HG03095 (cell line): Measurements from ENCODE around the gene CLIC4.
"Not testable (repeated sequence)": the region's sequence is repeated elsewhere in the genome, so short reads cannot be mapped to it uniquely, and the experiment has no call there.

Source experiments
- ATAC-seq: cut with Tn5 transposase; IDR thresholded peaks from one replicate; pipeline ENCODE4 v1.9.1; 2021; ENCODE audit warnings: moderate library complexity; ENCODE audit not compliant: unreplicated experiment

CLIC4 gene

GRCh38 chr1:24873148-24873547 is 127.9 kb downstream of the CLIC4 start:
- no peak for ATAC-seq

DNA sequence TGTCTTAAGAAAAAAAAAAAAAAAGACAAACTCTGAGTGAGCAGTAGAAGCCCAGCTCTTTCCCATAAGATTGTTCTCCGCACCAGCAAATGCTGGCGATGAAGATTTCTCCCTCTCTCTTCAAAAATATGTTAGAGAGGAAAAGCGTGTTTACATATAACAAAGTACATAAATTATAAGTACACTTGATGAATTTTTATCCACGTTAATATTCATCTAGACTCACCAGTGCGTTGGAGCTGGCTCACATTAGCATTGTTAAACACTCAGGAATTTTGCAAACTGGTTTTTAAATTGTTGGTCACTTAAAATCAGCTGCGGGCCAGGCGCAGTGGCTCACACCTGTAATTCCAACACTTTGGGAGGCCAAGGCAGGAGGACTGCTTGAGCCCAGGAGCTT is 128.8 kb downstream of the CLIC4 start:
- no peak for ATAC-seq

GRCh38 chr1:24874611-24875234 is 129.5 kb downstream of the CLIC4 start:
- no peak for ATAC-seq

DNA sequence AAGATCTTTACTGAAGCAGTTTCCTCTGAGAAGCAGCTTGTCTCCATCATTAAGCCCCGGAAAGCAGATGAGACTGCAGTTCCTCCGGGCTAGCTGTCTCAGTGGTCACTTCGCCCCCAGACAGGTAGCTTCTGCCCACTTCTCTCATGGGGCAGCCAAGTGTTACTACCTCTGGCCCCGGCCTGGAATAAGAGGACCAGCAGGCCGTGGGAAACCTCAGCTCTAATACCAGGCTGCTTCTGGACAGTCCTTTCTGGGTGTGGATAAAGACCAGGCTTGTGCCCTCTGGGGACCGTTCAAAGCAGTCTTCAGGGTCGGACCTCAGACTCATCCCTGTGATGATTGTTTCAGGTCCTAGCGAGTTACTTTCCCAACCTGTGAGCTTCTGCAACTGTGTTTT is 130.0 kb downstream of the CLIC4 start:
- no peak for ATAC-seq

GRCh38 chr1:24875991-24876506 is 130.8 kb downstream of the CLIC4 start:
- ATAC-seq: no peak

- ATAC-seq: no peak
These were observed 132.8 kb downstream of the CLIC4 start for GRCh38 chr1:24878045-24878444.

DNA sequence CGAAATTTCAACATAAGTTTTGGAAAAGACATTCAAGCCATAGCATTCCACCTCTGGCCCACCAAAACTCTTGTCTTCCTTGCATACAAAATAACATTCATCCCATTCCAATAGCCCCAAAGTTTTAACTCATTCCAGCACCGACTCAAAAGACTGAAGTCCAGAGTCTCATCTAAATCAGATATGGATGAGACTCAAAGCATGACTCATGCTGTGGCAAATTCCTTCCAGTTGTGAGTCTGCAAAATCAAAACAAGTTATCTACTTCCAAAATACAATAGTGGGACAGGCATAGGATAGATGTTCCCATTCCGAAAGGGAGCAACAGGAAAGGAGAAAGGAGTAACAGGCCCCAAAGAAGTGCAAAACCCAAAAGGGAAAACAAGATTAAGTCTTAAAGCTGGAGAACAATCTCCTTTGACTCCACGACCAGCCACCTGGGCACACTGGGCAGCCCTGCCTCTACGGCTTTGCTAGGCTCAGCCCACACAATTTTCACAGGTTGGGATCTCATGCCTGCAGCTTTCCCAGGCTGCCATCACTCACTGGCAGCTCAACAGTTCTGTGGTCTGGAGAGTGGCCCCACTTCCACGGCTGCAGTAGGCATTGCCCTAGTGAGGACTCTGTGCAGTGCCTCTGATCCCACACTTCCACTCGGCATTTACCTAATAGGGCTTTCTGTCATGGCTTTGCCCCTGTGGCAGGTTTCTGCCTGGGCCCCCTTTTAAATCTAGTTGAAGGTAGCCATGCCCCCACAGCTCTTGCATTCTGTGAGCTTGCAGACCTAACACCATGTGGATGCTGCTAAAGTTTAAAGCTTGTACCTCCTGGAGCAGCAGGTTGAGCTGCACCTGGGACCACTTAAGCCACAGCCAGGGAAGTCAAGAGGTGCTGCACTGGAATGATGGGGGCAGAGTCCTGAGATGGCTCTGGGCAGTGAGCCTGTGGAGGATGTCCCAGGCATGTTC is 133.8 kb downstream of the CLIC4 start:
- no peak for ATAC-seq

GRCh38 chr1:24881034-24881433 is 135.8 kb downstream of the CLIC4 start:
- no peak for ATAC-seq

DNA sequence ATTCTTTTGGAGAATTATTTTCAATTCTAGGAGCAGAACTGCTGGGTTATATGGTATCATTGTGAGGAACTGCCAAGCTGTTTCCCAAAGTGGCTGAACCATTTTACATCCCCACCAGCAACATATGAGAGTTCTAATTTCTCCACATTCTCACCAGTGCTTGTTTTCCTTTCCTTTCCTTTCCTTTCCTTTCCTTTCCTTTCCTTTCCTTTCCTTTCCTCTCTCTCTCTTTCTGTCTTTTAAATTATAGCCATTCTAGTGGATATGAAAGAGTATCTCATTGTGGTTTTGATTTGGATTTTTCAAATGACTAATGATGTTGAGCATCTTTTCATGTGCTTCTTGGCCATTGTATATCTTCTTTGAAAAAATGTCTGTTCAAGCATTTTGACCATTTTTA is 139.5 kb downstream of the CLIC4 start:
- ATAC-seq: no peak

- no peak for ATAC-seq
These were observed 141.0 kb downstream of the CLIC4 start for GRCh38 chr1:24886241-24886640.

DNA sequence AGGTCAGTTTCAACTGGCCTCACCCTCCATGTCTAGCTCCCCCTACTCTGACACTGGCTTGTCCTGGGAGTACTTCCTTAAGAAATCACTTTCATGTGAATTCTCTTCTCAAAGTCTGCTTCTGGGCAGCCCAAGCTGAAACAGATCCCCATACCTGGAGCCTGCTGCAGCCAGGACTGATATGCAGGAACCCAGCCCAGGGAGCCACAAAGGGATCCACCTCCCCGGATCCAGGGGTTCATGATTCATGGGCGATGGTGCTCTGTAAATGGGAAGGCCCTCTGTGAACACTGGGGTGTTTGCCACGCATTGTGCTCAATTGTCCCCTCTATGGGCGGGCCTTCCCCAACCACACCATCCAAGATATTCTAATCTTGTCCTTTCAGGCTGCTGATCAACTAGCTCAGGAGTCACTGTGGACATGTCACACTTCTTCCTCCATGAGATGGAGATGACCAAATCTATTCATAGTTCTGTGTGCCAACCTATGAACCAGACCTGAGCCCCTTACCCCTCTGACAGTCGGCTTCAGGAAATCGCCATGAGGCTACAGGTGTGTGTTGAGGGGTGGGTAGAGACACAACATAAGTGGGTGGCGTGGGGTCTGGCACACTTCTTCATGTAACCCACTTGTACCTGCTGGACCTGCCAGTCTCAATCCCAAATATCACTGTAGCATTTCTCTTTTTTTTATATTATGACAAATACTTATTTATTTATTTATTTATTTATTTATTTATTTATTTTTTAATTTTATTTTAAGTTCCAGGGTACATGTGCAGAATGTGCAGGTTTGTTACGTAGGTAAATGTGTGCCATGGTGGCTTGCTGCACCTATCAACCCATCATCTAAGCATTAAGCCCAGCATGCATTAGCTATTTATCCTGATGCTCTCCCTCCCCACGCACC is 143.1 kb downstream of the CLIC4 start:
- ATAC-seq: no peak

DNA sequence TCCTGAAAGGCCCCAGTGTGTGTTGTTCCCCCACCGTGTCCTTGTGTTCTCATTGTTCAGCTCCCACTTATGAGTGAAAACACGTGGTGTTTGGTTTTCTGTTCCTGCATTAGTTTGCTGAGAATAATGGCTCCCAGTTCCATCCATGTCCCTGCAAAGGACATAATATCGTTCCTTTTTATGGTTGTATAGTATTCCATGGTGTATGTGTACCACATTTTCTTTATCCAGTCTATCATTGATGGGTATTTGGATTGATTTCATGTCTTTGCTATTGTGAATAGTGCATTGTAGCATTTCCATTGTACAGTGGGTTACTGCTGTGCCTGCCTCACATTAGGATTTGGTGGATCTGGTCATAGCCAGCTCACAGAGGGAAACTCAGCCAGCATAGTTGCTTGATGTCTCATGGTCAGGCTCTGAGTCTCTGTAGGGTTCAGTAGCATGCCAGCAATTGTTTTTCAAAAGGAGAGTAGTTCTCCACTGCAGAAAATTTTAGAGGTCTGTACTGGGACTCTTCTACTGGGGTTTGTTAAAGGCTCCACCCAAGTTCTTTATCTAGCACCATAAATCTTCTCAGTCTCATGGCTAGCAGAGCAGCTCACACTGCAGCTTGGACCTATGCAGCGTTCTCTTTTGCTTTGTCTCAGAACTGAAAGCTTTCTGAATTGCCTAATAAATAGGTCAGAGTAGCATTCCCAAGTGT is 143.9 kb downstream of the CLIC4 start:
- no peak for ATAC-seq

DNA sequence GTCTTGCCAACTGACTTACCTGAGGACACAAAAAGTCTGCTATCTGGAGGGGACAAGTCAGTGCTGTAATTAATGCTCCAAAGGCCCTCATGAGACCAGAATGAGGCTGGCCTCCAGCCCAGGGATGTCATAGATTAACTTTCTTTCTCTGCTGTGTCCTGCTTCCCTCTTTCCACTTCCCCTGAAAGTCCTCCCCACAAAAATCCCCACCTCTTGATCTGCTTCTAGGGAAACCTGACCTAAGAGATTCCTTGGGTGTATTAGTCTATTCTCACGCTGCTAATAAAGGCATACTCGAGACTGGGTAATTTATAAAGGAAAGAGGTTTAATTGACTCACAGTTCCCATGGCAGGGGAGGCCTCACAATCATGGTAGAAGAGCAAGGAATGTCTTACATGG is 145.6 kb downstream of the CLIC4 start:
- no peak for ATAC-seq

DNA sequence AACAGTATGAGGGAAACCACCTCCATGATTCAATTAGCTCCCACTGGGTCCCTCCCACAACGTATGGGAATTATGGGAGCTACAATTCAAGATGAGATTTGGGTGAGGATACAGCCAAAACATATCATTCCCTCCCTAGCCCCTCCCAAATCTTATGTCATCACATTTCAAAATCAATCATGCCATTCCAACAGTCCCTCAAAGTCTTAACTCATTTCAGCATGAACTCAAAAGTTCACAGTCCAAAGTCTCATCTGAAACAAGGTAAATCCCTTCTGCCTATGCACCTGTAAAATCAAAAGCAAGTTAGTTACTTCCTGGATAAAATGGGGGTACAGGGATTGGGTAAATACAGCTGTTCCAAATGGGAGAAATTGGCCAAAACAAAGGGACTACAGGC is 146.1 kb downstream of the CLIC4 start:
- not testable (repeated sequence) for ATAC-seq

DNA sequence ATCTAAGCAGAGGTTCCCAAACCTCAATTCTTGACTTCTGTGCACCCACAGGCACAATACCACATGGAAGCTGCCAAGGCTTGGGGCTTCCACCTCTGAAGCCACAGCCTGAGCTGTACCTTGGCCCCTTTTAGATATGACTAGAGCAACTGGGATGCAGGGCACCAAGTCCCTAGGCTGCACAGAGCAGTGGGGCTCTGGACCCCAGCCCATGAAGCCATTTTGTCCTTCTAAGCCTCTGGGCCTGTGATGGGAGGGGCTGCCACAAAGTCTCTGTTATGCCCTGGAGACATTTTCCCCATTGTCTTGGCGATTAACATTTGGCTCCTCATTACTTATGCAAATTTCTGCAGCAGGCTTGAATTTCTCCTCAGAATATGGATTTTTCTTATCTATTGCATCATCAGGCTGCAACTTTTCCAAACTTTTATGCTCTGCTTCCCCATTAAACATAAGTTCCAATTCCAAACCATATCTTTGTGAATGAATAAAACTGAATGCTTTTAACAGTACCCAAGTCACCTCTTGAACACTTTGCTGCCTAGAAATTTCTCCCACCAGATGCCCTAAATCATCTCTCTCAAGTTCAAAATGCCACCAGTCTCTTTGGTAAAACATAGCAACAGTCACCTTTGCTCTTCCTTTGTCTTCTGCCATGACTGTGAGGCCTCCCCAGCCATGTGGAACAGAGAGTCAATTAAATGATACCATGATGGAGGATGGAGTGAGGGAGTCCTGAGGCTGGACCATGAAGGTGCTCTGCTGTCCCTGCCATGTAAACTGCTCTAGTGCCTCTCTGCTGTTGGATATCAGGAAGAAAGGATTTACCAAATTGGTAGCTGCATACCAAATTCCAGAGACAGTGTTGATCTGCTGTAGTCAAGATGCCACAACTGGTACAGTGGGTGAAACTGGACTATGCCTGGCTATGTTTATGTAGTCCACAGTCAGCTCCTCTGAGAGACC is 147.2 kb downstream of the CLIC4 start:
- ATAC-seq: no peak

DNA sequence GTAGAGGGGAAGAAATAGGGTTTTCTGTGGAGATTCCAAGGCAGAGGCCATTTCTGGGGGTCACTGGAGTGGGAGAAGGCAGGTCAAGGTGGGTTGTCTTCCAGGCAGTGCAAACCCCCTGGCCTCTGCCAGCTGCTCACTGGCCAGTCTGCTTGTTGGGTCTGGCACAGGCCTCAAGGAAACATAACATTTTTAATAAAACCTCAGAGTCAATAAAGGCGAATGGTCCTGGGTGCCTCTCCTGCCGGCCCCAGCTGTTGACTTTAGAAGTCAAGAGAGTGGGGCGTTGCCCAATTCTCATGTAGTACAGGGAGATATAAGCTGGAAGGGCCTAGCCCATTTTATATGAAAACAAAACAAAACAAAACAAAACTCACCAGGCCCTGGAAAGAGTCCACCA is 148.2 kb downstream of the CLIC4 start:
- ATAC-seq: no peak
